ENCODE results near the gene CTTN. TPM values are rescaled to one million over a fixed set of nuclear protein-coding genes. Genes with fewer than 3 reads are reported as not detected.

Gene CTTN
- total RNA-seq (2016; rRNA removed; fragmentation: Illumina TruSeq; extraction: Trizol) (83.4 and 114 TPM in 2 replicates), polyA plus RNA-seq (2011; rRNA removed) (84.4 and 113 TPM in 2 replicates), polyA minus RNA-seq (2011; rRNA and poly(A)+ RNA removed; ENCODE audit: low replicate concordance) (87.3 and 152 TPM in 2 replicates), Bru-seq, nascent RNA (percentile 84 among the genes with signal in this experiment), BruChase-seq, experiment 1, labeled RNA remaining after a 6-hour chase (percentile 93 among the genes with signal in this experiment), BruChase-seq, experiment 2, labeled RNA remaining after a 2-hour chase (percentile 93 among the genes with signal in this experiment)
- 24.8 and 25.9 TPM in 2 replicates for total RNA-seq (2016; cell fraction: cytosol; rRNA removed; fragmentation: Illumina TruSeq; extraction: Trizol; ENCODE audit: low read depth)
- total RNA-seq (2016; cell fraction: insoluble cytoplasmic fraction; rRNA removed; fragmentation: Illumina TruSeq; extraction: Trizol), result 73.1 and 116 TPM in 2 replicates
- 32.0 and 33.7 TPM in 2 replicates for total RNA-seq (2016; cell fraction: membrane; rRNA removed; fragmentation: Illumina TruSeq; extraction: Trizol)
- total RNA-seq (2016; cell fraction: nucleus; rRNA removed; fragmentation: Illumina TruSeq; extraction: Trizol), result 137 and 150 TPM in 2 replicates
- polyA plus RNA-seq (2011; cell fraction: cytosol; rRNA removed), result 33.9 and 36.5 TPM in 2 replicates
- 750 and 779 TPM in 2 replicates for polyA plus RNA-seq (2011; cell fraction: nucleus; rRNA removed)
- 108 and 143 TPM in 2 replicates for polyA plus RNA-seq (2012)
- 12.3 and 19.6 TPM in 2 replicates for polyA plus RNA-seq (2016; cell fraction: cytosol; fragmentation: Illumina TruSeq; extraction: Trizol; ENCODE audit: low read depth)
- polyA plus RNA-seq (2016; cell fraction: insoluble cytoplasmic fraction; fragmentation: Illumina TruSeq; extraction: Trizol; ENCODE audit: low read depth), result 66.5 and 76.4 TPM in 2 replicates
- 13.0 and 13.5 TPM in 2 replicates for polyA plus RNA-seq (2016; cell fraction: membrane; fragmentation: Illumina TruSeq; extraction: Trizol; ENCODE audit: low read depth)
- 282 and 310 TPM in 2 replicates for polyA plus RNA-seq (2016; cell fraction: nucleus; fragmentation: Illumina TruSeq; extraction: Trizol; ENCODE audit: insufficient read depth, low read depth)
- 29.2 and 32.4 TPM in 2 replicates for polyA minus RNA-seq (2011; cell fraction: cytosol; rRNA and poly(A)+ RNA removed)
- polyA minus RNA-seq (2011; cell fraction: nucleus; rRNA and poly(A)+ RNA removed), result 286 and 330 TPM in 2 replicates
- long read RNA-seq, experiment 1, transcript CTTN-201 (18 exons, 3,272 nt), result major isoform, 14 of 261 reads
- long read RNA-seq, experiment 1, partial matches to known transcripts, result 13 of 261 reads
- long read RNA-seq, experiment 1, other reads (novel, unspliced or antisense), result 228 of 261 reads
- long read RNA-seq, experiment 2, transcript CTTN-206 (4 exons, 1,087 nt), result minor isoform, 5 of 104 reads
- long read RNA-seq, experiment 2, transcript CTTN-201 (18 exons, 3,272 nt), result major isoform, 9 of 104 reads
- long read RNA-seq, experiment 2, partial matches to known transcripts, result 81 of 104 reads
- long read RNA-seq, experiment 2, other reads (novel, unspliced or antisense), result 8 of 104 reads

- ChIA-PET POLR2A (interaction anchor here (0.6 to 2.3 kb wide), 2 partner anchors 8 to 9 kb away, joined by 5 to 6 read pairs; no protein-coding TSS in a partner anchor), CTCF (ENCODE audit: low intra/inter-chr PET ratio, low total read pairs) (no interaction called here)
- Histone ChIP-seq H3K4me2 (ENCODE audit: low read depth, low read length) (peak within 1 kb of the TSS; percentile 82), H3K9me3 (ENCODE audit: low read length) (no peaks in the 10 kb centered on the region), H3K36me3 (replicated peaks in 1 of 2; ENCODE audit: control insufficient read depth in 1 of 2, insufficient read depth in 2 of 2, low read length in 2 of 2) (peaks cover 2 to 16% of the 10 kb centered on the region in 2 experiments; a peak in 4 of 5 replicates), H4K20me1 (ENCODE audit: insufficient read depth, low read length) (peaks cover 25% of the 10 kb centered on the region), H3K79me2 (ENCODE audit: insufficient read depth, low read length) (peaks cover 61% of the 10 kb centered on the region), H3K27ac (ENCODE audit: extremely low read length, insufficient read depth, low read length) (peak within 1 kb of the TSS; percentile 71), H2AFZ (ENCODE audit: low read length) (peak within 1 kb of the TSS; percentile 87), H3K27me3 (ENCODE audit: control insufficient read depth in 1 of 2, insufficient read depth in 2 of 2, low read length in 2 of 2) (no peaks in the 10 kb centered on the region; a peak in 1 of 5 replicates), H3K4me3 (replicated peaks in 1 of 3; ENCODE audit: insufficient read depth in 1 of 3, low read depth in 2 of 3, low read length in 3 of 3) (peak within 1 kb of the TSS; percentile 75 to 93 (median 90)), H3K4me1 (ENCODE audit: insufficient read depth, low read length) (peaks cover 48% of the 10 kb centered on the region), H3K9ac (ENCODE audit: insufficient read depth, low read depth, low read length) (peak within 1 kb of the TSS; percentile 86)
- WGBS (ENCODE audit: low lambda C conversion rate), result 0% methylated on average over 13 of the region's 93 CpGs
- DNase-seq (ENCODE audit: low spot score) (peak; percentile 79), ATAC-seq (peak; percentile 92), FAIRE-seq (no peak)
- no TSS peak for BruUV-seq (replicated peaks)
- in situ Hi-C loops (cut with HindIII; ENCODE audit: extremely low pct_ligation_motif_present, low pct_unique_long_range_greater_than_20kb) (no loop called here), intact Hi-C loops (cut with micrococcal nuclease; ENCODE audit: unreplicated experiment) (loop anchor here (10.0 kb wide), 1 partner anchor 1103 kb away; the partner anchor contains the start of gene MYEOV)
- TF ChIP-seq RCOR2 (CRISPR knock-in tag; IDR thresholded peaks at IDR 0.05) (no peak), KLF15 (CRISPR knock-in tag; IDR thresholded peaks at IDR 0.05; ENCODE audit: borderline replicate concordance) (no peak), KLF12 (CRISPR knock-in tag; IDR thresholded peaks at IDR 0.05; ENCODE audit: borderline replicate concordance) (0 out of 2 replicates have a peak, but pooled peaks have one; percentile 62), NONO (IDR thresholded peaks at IDR 0.05) (no peak), NONO (CRISPR knock-in tag; conservative IDR thresholded peaks at IDR 0.05) (0 out of 2 replicates have a peak, but pooled peaks have one; percentile 58), CCAR2 (optimal IDR thresholded peaks at IDR 0.05; ENCODE audit: low read depth, low read length) (no peak), KDM3A (CRISPR knock-in tag; IDR thresholded peaks at IDR 0.05; ENCODE audit: low read depth) (0 out of 2 replicates have a peak, but pooled peaks have one; percentile 1), ARID4A (CRISPR knock-in tag; IDR thresholded peaks at IDR 0.05; ENCODE audit: borderline replicate concordance) (peak; percentile 96)
These were observed at the start of gene CTTN for GRCh38 chr11:70397983-70398833. TSS of gene CTTN (plus strand) at chr11:70398529. CDS start at chr11:70407298, 8,769 bp downstream.

Measured in HepG2 (cell line).